Measurements from ENCODE around the gene AK9.

AK9 gene

GRCh38 chr6:109471105-109471810 is 219.7 kb downstream of the AK9 start:
- Mint-ChIP-seq H3K36me3 (ENCODE audit: low read depth) (peaks cover 68% of the 10 kb centered on the region), H3K27me3 (ENCODE audit: low read depth, poor library complexity) (no peaks in the 10 kb centered on the region), H3K27ac (no peak overlapping the region), H3K4me3 (no peak overlapping the region), H3K9me3 (no peaks in the 10 kb centered on the region), H3K4me1 (no peaks in the 10 kb centered on the region)
- no peak for DNase-seq
- TF ChIP-seq CTCF (IDR thresholded peaks at IDR 0.05), result no peak

- DNase-seq, result no peak
- peaks cover 70% of the 10 kb centered on the region for H3K36me3 Mint-ChIP-seq (ENCODE audit: low read depth)
- H3K9me3 Mint-ChIP-seq, result no peaks in the 10 kb centered on the region
- no peak overlapping the region for H3K4me3 Mint-ChIP-seq
- H3K27me3 Mint-ChIP-seq (ENCODE audit: low read depth, poor library complexity), result no peaks in the 10 kb centered on the region
- no peak for TF ChIP-seq CTCF (IDR thresholded peaks at IDR 0.05)
- H3K27ac Mint-ChIP-seq, result no peak overlapping the region
- H3K4me1 Mint-ChIP-seq, result no peaks in the 10 kb centered on the region
These were observed 221.3 kb downstream of the AK9 start for GRCh38 chr6:109469591-109470189.

- Mint-ChIP-seq H3K9me3 (no peaks in the 10 kb centered on the region), H3K27ac (no peak overlapping the region), H3K27me3 (ENCODE audit: low read depth, poor library complexity) (no peaks in the 10 kb centered on the region), H3K4me3 (no peak overlapping the region), H3K4me1 (no peaks in the 10 kb centered on the region), H3K36me3 (ENCODE audit: low read depth) (peaks cover 72% of the 10 kb centered on the region)
- no peak for TF ChIP-seq CTCF (IDR thresholded peaks at IDR 0.05)
- DNase-seq, result no peak
These were observed 223.3 kb downstream of the AK9 start for GRCh38 chr6:109467696-109468095.

DNA sequence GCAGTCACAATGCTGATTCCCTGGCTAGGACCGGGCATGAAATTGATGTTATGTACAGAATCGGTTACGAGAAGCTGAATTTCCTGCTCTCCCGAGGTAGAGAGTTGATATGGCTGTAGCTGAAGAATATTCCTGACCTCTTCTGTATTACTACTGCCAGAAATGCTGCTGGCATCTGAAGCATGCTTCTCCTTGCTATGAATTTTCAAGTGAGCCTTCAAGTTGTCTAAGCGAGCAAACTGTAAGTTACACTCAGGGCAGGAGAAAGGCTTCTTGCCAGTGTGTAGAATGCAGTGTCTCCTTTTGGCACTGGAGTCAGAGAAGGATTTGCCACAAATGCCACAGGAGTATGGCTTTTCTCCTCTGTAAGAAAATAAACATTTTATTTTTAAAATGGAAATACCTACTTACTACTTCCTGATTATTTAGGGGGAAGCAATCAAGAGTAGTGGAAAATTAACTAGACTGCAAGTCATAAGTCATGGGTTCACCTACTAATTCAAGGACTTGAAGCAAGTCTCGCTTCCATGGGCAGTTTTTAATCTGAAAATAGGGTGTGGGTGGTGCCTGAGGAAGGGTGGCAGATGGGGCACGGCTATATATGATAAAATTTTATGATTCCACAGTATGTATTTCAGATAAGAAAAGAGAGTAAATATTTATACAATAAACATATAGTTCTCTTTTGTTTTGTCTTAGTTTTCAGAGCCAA is 224.6 kb downstream of the AK9 start:
- H3K4me1 Mint-ChIP-seq, result no peaks in the 10 kb centered on the region
- H3K4me3 Mint-ChIP-seq, result no peak overlapping the region
- no peak for TF ChIP-seq CTCF (IDR thresholded peaks at IDR 0.05)
- no peaks in the 10 kb centered on the region for H3K27me3 Mint-ChIP-seq (ENCODE audit: low read depth, poor library complexity)
- no peak overlapping the region for H3K27ac Mint-ChIP-seq
- no peak for DNase-seq
- peaks cover 3% of the 10 kb centered on the region for H3K9me3 Mint-ChIP-seq
- peaks cover 74% of the 10 kb centered on the region for H3K36me3 Mint-ChIP-seq (ENCODE audit: low read depth)

DNA sequence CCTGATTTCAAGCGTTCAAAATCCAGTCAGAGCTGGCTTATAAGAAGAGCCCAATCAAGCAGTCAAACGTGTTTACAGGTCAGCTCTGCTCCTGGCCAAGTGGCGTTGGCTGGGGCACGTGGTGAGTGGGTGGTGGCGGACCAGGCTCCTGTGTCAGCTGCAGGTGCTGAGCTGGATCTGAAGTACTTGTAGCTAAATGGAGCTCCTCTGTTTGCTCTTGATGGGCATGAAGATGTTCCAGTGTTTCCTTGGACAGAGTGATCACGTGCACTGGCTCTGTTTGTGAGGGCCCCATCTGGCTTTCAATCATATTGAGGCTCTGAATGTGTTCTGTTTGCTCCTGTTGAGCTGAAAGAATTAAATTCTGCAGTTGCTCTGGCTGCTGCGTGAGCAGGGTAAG is 225.2 kb downstream of the AK9 start:
- TF ChIP-seq CTCF (IDR thresholded peaks at IDR 0.05), result no peak
- Mint-ChIP-seq H3K9me3 (peaks cover 3% of the 10 kb centered on the region), H3K27ac (no peak overlapping the region), H3K4me3 (no peak overlapping the region), H3K27me3 (ENCODE audit: low read depth, poor library complexity) (no peaks in the 10 kb centered on the region), H3K36me3 (ENCODE audit: low read depth) (peaks cover 74% of the 10 kb centered on the region), H3K4me1 (no peaks in the 10 kb centered on the region)
- DNase-seq, result no peak
